HepG2 (cell line): ENCODE measurements around the gene ZC3H7B. TPM values are rescaled to one million over a fixed set of nuclear protein-coding genes. Genes with fewer than 3 reads are reported as not detected.

ENCODE experiments used
- E2F1 ChIP-seq: sonication (generic); formaldehyde crosslinking; IDR thresholded peaks from 2 replicates; pipeline ENCODE4 v1.5.0; 2020; ENCODE audit warnings: missing genetic modification reagents
- HIVEP1 ChIP-seq: sonication (generic); formaldehyde crosslinking; IDR thresholded peaks from 2 replicates; pipeline ENCODE4 v1.4.0; 2020; ENCODE audit warnings: mild to moderate bottlenecking, missing genetic modification reagents
- MAFK ChIP-seq, 2 experiments: IDR thresholded peaks in 1 of 2; conservative IDR thresholded peaks in 1 of 2; 2 replicates each; pipeline ENCODE4 v1.6.1; 2011; ENCODE audit warnings: improper control_type of control experiment in 2 of 2, low read length in 2 of 2
- MEIS1 ChIP-seq: sonication (generic); formaldehyde crosslinking; IDR thresholded peaks from 2 replicates; pipeline ENCODE4 v1.9.0; 2021; ENCODE audit warnings: mild to moderate bottlenecking, missing genetic modification reagents, moderate library complexity, borderline replicate concordance
- MTA1 ChIP-seq: sonication (generic); formaldehyde crosslinking; IDR thresholded peaks from 2 replicates; pipeline ENCODE4 v1.4.0; 2020; ENCODE audit warnings: missing genetic modification reagents, mild to moderate bottlenecking, borderline replicate concordance
- NFKB2 ChIP-seq: sonication (generic); formaldehyde crosslinking; IDR thresholded peaks from 2 replicates; pipeline ENCODE4 v1.4.0; 2020; ENCODE audit warnings: missing genetic modification reagents, borderline replicate concordance
- NPAS2 ChIP-seq: sonication (generic); formaldehyde crosslinking; IDR thresholded peaks from 2 replicates; pipeline ENCODE4 v1.8.0; 2022; ENCODE audit warnings: mild to moderate bottlenecking, missing genetic modification reagents, borderline replicate concordance
- PAF1 ChIP-seq: IDR thresholded peaks from 2 replicates; pipeline ENCODE4 v1.6.1; 2016; ENCODE audit warnings: missing genetic modification reagents, missing compliant biosample characterization
- RFX5 ChIP-seq: IDR thresholded peaks from 2 replicates; pipeline ENCODE4 v1.6.1; 2011; ENCODE audit warnings: low read depth, low read length, improper control_type of control experiment
- SIX1 ChIP-seq: sonication (generic); formaldehyde crosslinking; IDR thresholded peaks from 2 replicates; pipeline ENCODE4 v1.4.0; 2020; ENCODE audit warnings: missing genetic modification reagents, borderline replicate concordance
- ZBTB3 ChIP-seq: sonication (generic); formaldehyde crosslinking; IDR thresholded peaks from 2 replicates; pipeline ENCODE4 v1.4.0; 2020; ENCODE audit warnings: low read depth, mild to moderate bottlenecking, moderate library complexity, missing genetic modification reagents, borderline replicate concordance
- ZNF337 ChIP-seq: sonication (generic); formaldehyde crosslinking; IDR thresholded peaks from 2 replicates; pipeline ENCODE4 v1.5.1; 2020; ENCODE audit warnings: missing genetic modification reagents, low read depth, mild to moderate bottlenecking, borderline replicate concordance
- ZNF704 ChIP-seq: sonication (generic); formaldehyde crosslinking; IDR thresholded peaks from 2 replicates; pipeline ENCODE4 v1.8.1; 2023; ENCODE audit warnings: mild to moderate bottlenecking, inconsistent platforms, moderate library complexity, missing genetic modification reagents, borderline replicate concordance
- ZSCAN22 ChIP-seq: sonication (generic); formaldehyde crosslinking; IDR thresholded peaks from 2 replicates; pipeline ENCODE4 v1.4.0; 2020; ENCODE audit warnings: mild to moderate bottlenecking, missing genetic modification reagents
- ZXDC ChIP-seq: sonication (generic); formaldehyde crosslinking; IDR thresholded peaks from 2 replicates; pipeline ENCODE4 v1.5.0; 2020; ENCODE audit warnings: mild to moderate bottlenecking, missing genetic modification reagents
- polyA plus RNA-seq, 8 experiments: library from polyadenylated mRNA; depleted of rRNA in 3 of 8; stranded (reverse) in 7 of 8; unstranded in 1 of 8; fragments of >200 nt; fragmentation: Illumina TruSeq in 4 of 8; extraction: Trizol in 4 of 8; gene quantifications; 2 replicates each; pipeline versions ENCODE4 v1.2.1 to v1.2.3, GENCODE V29; 2011 to 2016; ENCODE audit warnings: low read depth in 4 of 8, missing spikeins in 1 of 8, mixed read lengths in 1 of 8; ENCODE audit not compliant: insufficient read depth in 1 of 8
- total RNA-seq, 5 experiments: library from RNA; depleted of rRNA; stranded (reverse); fragments of >200 nt; fragmentation: Illumina TruSeq; extraction: Trizol; gene quantifications; 2 replicates each; pipeline ENCODE4 v1.2.3, GENCODE V29; 2016; ENCODE audit warnings: low read depth in 1 of 5
- TF ChIP-seq, protein P1 (sequence below): sonication (generic); formaldehyde crosslinking; IDR thresholded peaks from 2 replicates; pipeline ENCODE4 v1.5.1; 2020; ENCODE audit warnings: mild to moderate bottlenecking, missing genetic modification reagents, borderline replicate concordance
- TF ChIP-seq, protein P2 (sequence below): sonication (generic); formaldehyde crosslinking; IDR thresholded peaks from 2 replicates; pipeline ENCODE4 v1.5.1; 2020; ENCODE audit warnings: missing genetic modification reagents, mild to moderate bottlenecking, borderline replicate concordance

ZC3H7B gene
- total and polyA plus RNA-seq, 2 of the 13 experiments (the other 11 are each of a cell fraction or from before 2014, with no cell fraction given) = 26.4 to 37.2 TPM

- TF ChIP-seq, protein P1, sequence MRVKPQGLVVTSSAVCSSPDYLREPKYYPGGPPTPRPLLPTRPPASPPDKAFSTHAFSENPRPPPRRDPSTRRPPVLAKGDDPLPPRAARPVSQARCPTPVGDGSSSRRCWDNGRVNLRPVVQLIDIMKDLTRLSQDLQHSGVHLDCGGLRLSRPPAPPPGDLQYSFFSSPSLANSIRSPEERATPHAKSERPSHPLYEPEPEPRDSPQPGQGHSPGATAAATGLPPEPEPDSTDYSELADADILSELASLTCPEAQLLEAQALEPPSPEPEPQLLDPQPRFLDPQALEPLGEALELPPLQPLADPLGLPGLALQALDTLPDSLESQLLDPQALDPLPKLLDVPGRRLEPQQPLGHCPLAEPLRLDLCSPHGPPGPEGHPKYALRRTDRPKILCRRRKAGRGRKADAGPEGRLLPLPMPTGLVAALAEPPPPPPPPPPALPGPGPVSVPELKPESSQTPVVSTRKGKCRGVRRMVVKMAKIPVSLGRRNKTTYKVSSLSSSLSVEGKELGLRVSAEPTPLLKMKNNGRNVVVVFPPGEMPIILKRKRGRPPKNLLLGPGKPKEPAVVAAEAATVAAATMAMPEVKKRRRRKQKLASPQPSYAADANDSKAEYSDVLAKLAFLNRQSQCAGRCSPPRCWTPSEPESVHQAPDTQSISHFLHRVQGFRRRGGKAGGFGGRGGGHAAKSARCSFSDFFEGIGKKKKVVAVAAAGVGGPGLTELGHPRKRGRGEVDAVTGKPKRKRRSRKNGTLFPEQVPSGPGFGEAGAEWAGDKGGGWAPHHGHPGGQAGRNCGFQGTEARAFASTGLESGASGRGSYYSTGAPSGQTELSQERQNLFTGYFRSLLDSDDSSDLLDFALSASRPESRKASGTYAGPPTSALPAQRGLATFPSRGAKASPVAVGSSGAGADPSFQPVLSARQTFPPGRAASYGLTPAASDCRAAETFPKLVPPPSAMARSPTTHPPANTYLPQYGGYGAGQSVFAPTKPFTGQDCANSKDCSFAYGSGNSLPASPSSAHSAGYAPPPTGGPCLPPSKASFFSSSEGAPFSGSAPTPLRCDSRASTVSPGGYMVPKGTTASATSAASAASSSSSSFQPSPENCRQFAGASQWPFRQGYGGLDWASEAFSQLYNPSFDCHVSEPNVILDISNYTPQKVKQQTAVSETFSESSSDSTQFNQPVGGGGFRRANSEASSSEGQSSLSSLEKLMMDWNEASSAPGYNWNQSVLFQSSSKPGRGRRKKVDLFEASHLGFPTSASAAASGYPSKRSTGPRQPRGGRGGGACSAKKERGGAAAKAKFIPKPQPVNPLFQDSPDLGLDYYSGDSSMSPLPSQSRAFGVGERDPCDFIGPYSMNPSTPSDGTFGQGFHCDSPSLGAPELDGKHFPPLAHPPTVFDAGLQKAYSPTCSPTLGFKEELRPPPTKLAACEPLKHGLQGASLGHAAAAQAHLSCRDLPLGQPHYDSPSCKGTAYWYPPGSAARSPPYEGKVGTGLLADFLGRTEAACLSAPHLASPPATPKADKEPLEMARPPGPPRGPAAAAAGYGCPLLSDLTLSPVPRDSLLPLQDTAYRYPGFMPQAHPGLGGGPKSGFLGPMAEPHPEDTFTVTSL (CRISPR knock-in tag) = no peak
- no peak for TF ChIP-seq ZNF337
- TF ChIP-seq ZSCAN22 (CRISPR knock-in tag) = no peak
- peak; percentile 50; the same call in 1 of the 2 replicates for TF ChIP-seq HIVEP1
- no peak for TF ChIP-seq ZXDC (CRISPR knock-in tag)
- peak; percentile 85; the same call in 1 of the 2 replicates for TF ChIP-seq NFKB2 (CRISPR knock-in tag)
- no peak for TF ChIP-seq E2F1 (CRISPR knock-in tag)
- 0 out of 2 replicates have a peak, but pooled peaks have one; percentile 60 for TF ChIP-seq MEIS1
- TF ChIP-seq, protein P2, sequence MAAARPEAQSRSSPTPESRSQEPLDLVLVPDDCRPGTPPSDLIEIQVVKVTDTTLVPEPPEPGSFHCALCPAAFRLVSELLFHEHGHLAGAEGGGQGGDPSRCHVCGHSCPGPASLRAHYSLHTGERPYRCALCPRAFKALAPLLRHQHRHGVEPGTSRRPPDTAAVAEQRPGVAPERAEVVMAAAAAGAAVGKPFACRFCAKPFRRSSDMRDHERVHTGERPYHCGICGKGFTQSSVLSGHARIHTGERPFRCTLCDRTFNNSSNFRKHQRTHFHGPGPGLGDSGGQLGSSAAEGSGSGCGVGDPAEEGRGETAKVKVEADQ (CRISPR knock-in tag) = peak; percentile 60; the same call in 1 of the 2 replicates
- peak; percentile 79; the same call in 1 of the 2 replicates for TF ChIP-seq MTA1 (CRISPR knock-in tag)
- no peak for TF ChIP-seq PAF1
- TF ChIP-seq NPAS2 = no peak
- no peak for TF ChIP-seq RFX5
- 0 out of 2 replicates have a peak, but pooled peaks have one; percentile 15 for TF ChIP-seq SIX1 (CRISPR knock-in tag)
- TF ChIP-seq MAFK (conservative IDR thresholded peaks at IDR 0.05 in 1 of 2, IDR thresholded peaks at IDR 0.05 in 1 of 2; ENCODE audit: low read length in 2 of 2) = no peak
- TF ChIP-seq ZBTB3 (CRISPR knock-in tag) = no peak
- no peak for TF ChIP-seq ZNF704 (CRISPR knock-in tag)
Observed at GRCh38 chr22:41308544-41308947, 7.2 kb downstream of the ZC3H7B start (continued).
